Measurements from ENCODE around the gene ADM.

Gene ADM

GRCh38 chr11:10267821-10268220 lies 37.1 kb upstream of the ADM start:
- no peak for DNase-seq (ENCODE audit: low read depth, low spot score)
- in situ Hi-C loops (cut with HindIII; ENCODE audit: low sequenced_read_pairs) = no loop called here
- H3K4me3 ChIP-seq (ENCODE audit: low read depth, low read length) = no peak overlapping the region
- no peak for TF ChIP-seq CTCF (IDR thresholded peaks at IDR 0.05; ENCODE audit: low read depth, low read length)

- TF ChIP-seq CTCF (IDR thresholded peaks at IDR 0.05; ENCODE audit: low read depth, low read length) = no peak
- in situ Hi-C loops (cut with HindIII; ENCODE audit: low sequenced_read_pairs) = no loop called here
- DNase-seq (ENCODE audit: low read depth, low spot score) = no peak
- H3K4me3 ChIP-seq (ENCODE audit: low read depth, low read length) = no peak overlapping the region
Measured at GRCh38 chr11:10268746-10269488, 36.0 kb upstream of the ADM start.

- in situ Hi-C loops (cut with HindIII; ENCODE audit: low sequenced_read_pairs) = no loop called here
- no peak for DNase-seq (ENCODE audit: low read depth, low spot score)
- no peak for TF ChIP-seq CTCF (IDR thresholded peaks at IDR 0.05; ENCODE audit: low read depth, low read length)
- H3K4me3 ChIP-seq (ENCODE audit: low read depth, low read length) = no peak overlapping the region
Measured at GRCh38 chr11:10272132-10272531, 32.7 kb upstream of the ADM start.

- in situ Hi-C loops (cut with HindIII; ENCODE audit: low sequenced_read_pairs) = no loop called here
- H3K4me3 ChIP-seq (ENCODE audit: low read depth, low read length) = no peak overlapping the region
- DNase-seq (ENCODE audit: low read depth, low spot score) = no peak
- no peak for TF ChIP-seq CTCF (IDR thresholded peaks at IDR 0.05; ENCODE audit: low read depth, low read length)
Measured at GRCh38 chr11:10273738-10274137, 31.1 kb upstream of the ADM start.

- DNase-seq (ENCODE audit: low read depth, low spot score) = no peak
- H3K4me3 ChIP-seq (ENCODE audit: low read depth, low read length) = no peak overlapping the region
- TF ChIP-seq CTCF (IDR thresholded peaks at IDR 0.05; ENCODE audit: low read depth, low read length) = no peak
- in situ Hi-C loops (cut with HindIII; ENCODE audit: low sequenced_read_pairs) = no loop called here
Measured at GRCh38 chr11:10274726-10275125, 30.1 kb upstream of the ADM start.

GRCh38 chr11:10275714-10276113 lies 29.2 kb upstream of the ADM start:
- H3K4me3 ChIP-seq (ENCODE audit: low read depth, low read length) = no peak overlapping the region
- DNase-seq (ENCODE audit: low read depth, low spot score) = no peak
- in situ Hi-C loops (cut with HindIII; ENCODE audit: low sequenced_read_pairs) = no loop called here
- no peak for TF ChIP-seq CTCF (IDR thresholded peaks at IDR 0.05; ENCODE audit: low read depth, low read length)

Measured in astrocyte of the spinal cord (primary cell).